IPS-NIHi7 (cell line): ENCODE data around the gene ZNF460.

Experiments
- DNase-seq: peaks from one replicate; pipeline ENCODE4 v3.0.0; 2012; ENCODE audit warnings: mixed read lengths; ENCODE audit errors: extremely low spot score

Gene ZNF460

DNA sequence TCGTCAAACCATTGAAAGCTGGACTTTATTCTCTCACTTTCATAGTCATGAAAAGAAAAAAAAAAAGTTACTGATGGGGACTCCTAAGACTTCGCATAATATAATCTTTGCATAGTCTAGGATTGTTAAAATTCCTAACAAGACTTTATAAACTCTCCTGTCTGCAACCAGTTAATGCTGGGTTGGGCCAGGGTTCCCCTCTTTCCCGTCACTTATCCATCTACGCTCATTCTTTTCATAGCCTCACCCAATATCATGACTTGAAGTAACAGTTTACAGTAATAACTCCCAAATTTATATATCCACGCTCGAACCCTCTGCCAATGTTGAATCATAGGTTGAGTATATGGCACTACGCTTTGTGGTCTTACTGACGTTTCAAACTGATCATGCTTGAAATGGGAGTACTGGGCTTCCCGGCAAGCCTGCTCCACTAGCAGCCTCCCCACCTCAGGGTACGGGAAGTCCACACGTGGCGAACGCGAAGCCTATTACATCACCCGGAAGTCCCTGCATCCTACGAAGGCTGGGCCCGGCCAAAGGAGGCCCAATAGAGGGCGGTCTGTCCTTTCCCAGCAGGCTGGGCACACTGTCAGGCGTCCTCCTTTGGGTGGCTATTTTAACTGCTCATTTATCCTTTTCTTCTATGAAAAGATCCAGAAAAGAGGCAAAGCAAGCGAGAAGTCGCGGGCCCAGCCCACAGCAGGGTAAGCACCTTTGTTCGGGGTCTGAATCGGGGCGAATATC, 694 bp upstream of the ZNF460 start:
- peak; percentile 95 for DNase-seq

DNA sequence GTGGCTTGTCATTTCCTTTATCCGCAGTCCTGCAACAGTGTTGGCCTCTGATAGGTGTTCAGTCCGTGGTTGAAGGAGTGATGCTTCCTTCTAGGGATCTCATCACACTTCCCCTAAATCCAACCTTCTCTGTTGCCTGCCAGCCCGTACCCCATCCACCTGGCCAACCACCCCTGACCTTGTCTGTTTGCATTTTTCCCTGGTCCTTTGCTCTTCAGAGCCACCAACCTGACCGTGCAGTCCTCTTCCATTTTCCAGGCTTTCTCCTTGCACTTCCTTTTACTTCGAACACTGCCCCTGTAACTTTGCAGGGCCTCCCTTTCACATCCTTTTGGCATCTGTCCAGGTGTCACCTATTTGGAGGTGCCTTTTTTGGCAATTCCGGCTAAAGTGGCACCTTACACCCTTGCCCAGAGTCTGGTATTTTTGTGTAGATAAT, 696 bp downstream of the ZNF460 start:
- DNase-seq: no peak

DNA sequence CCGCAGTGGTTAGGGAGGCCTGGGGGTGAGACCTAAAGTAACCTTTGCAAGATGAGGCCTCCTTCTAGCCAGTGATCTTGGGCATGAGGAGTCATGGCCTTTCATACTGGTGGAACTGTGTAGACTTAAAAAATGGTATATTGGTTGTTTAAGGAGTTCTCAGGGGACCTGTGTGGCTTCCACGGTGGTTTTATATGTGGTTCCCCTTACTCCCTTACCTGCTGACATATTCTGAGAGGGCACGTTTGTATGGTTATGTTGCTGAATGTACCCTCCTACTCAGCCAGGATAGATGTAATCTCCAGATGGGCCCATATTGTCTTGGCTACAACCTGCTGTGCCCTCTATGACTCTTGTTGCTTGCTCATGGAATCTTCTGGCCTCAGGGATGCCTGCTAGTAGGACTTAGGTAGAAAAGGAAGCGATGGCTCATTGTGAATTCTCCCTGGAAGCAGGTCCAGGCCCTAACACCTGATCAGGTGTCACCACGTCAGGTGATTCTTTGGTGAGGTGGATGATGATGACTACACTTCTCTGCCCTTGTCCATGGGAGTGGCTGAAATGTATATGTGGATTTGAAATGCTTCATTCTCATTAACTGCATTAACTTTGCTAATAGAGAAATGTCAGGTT, 1.8 kb downstream of the ZNF460 start:
- DNase-seq: no peak

DNA sequence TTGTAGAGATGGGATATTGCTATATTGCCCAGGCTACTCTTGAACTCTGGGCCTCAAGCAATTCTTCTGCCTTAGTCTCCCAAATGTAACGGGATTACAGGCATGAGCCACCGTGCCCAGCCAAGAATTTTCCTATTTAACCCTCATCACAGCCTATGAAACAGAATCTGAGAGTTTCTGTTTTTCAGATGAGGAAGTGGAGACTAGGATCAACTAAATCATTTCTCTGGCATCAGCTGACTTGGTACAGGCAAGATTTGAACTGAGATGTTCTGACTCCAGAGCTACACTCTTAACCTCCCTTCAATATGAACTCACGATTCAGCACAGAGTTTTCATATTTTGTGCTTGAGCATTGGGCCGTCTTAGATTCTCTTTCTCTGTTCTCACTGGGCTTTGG, 8.1 kb downstream of the ZNF460 start:
- no peak for DNase-seq

DNA sequence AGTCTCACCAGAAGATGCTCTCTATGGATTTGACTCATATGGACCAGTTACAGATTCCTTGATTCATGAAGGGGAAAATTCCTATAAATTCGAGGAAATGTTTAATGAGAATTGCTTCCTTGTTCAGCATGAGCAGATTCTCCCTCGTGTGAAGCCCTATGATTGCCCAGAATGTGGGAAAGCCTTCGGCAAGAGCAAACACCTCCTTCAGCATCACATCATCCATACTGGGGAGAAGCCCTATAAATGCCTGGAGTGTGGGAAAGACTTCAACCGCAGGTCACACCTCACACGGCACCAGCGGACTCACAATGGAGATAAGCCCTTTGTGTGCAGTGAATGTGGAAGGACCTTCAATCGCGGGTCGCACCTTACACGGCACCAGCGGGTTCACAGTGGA, 10.7 kb downstream of the ZNF460 start:
- no peak for DNase-seq

DNA sequence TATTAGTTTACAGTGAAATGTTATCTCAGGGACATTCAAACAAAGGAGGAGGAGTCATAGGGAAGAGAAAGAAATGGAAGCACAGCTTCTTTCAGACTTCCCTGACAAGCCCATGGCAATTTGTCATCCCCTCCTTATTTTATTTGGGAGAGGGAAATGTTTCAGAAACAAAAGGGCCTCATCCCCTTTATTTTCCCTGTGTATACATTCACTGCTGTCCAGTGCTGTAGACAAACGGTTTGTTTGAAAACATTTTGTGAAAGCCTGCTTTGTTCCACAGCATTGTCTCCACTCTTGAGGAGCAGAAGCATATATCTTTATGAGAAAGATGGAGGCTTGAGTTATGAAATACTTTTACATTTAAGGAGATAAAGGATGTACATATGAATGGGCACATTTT, 12.3 kb downstream of the ZNF460 start:
- DNase-seq: no peak

DNA sequence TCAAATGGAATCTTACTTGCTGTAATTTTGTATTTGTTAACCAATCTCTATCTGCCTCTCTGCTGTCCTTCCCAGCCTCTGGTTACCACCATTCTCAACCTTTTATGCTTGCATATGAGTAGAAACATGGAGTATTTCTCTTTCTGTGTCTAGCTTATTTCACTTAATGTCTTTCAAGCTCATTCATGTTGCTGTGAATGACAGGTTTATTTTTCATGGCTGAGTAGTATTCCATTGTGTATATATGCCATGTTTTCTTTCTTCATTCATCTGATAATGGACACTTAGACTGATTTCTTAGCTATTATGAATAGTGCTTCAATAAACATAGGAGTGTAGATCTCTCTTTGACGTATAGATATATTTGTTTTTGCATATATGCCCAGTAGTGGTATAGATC, 13.4 kb downstream of the ZNF460 start:
- DNase-seq: no peak

DNA sequence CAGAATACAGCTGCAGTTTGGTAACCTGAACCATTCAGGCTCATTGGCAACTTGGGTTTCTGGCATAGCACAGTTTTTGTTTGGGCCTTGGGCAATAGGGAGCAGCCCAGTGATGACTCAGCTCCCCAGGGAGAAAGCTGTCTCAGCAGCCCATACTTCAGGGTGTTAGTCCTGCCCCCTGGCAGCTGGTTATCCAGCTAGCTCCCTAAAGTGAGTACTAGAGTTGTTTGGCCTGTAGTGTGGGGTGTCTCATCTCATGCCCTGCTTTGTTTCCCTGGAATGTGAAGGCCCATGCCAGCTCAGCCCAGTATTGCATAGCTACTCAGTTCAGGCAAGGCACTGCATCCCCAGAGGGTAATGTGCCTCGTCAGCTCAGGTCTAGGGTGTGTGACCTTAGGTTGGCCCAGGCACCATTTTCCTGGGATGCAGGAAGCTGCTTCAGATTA, 21.8 kb downstream of the ZNF460 start:
- no peak for DNase-seq

DNA sequence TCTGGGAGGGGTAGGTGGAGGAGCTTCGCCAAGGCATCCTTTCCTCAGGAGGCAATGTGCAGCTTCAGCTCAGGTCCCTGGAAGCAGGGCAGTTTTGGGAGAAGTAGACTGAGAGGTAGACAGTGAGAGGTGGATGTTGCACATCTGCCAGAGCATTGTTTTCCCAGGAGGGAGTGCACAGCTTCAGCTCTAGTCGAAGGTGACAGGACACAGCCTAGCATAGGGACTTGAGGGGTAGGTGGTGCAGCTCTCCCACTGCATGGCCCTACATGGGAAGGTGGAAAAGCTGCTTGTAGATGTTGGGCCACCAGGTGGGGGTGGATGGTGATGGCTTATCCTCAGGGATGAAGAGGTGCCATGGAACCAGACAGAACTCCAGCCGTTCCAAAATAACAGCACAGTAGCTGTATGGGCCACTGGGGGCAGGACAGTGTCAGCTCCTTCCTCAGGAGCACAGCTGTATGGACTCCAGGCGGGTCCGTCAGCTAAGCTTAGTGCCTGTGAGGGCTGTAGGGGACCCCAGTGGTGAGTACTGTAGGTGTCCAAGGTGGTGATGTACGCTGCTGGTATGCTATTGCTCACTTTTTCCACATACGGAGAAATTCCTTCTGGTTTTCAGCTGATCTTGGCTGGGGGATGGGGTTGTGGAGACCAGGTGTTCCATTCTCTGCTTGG, 22.6 kb downstream of the ZNF460 start:
- no peak for DNase-seq

DNA sequence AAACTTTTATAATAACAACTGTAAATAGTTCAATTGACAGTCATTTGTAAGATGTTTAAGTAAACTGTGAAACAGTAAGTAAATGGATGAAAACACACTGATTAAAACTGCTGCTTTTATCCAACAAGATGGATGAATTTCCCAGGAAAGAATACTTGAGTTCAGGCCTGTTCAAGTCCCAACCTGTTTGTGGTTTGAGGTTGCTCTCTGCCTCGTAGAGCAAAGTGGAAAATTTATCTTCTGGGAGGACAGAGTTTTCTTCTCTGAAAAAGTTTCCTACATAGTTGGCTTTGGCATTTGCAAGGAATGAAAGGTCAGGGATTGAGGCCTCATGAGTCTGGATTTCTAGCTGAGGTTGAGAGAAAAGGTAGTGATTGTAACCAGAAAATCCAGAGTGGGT, 24.8 kb downstream of the ZNF460 start:
- DNase-seq: no peak

DNA sequence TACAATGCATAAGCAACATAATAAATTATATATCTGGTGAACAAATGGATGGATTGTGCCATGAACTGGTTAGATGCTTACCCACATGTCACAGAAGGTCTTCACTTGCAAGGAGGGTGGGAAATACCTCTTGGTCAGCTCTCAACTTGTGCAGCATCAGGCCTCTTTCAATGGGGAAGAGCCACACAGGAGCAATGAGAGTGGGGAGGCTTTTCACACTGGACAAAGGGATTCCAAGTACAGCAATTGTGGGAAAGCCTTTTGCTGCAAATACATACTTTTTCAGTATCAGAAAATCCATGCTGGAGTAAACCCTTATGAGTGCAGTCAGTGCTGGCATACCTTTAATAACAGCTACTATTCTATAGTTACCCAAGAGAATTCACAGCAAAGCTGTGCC, 28.2 kb downstream of the ZNF460 start:
- DNase-seq: no peak

DNA sequence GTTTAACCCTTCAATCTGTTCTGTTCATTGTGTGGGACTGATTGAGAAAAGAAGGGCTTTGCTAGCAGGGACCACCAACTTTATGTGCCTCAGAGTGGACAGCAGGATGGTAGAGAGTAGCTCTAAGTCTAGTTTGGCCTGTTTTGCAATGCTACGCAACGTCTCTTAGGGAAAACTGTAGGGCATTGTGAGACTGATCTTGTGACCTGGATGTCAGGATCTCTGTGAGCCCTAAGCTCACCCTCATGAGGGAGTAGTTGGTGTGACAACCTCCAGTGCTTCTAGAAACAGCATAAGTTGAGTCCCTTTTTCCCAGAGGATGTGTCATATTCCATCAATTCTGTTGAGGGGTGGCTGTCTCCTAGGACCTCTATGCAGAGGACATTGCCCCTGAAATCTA, 30.5 kb downstream of the ZNF460 start:
- no peak for DNase-seq

DNA sequence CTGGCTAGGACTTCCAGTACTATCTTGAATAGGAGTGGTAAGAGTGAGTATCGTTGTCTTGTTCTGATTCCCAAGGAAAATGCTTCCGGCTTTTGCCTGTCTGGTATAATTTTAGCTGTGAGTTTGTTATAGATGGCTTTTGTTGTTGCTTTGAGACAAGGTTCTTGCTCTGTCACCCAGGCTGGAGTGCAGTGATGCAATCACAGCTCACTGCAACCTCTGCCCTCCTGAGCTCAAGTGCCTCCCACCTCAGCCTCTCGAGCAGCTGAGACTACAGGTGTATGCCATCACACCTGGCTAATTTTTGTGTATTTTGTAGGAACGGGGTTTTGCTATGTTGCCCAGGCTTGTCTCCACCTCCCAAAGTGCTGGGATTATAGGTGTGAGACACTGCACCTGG, 33.9 kb downstream of the ZNF460 start:
- no peak for DNase-seq

DNA sequence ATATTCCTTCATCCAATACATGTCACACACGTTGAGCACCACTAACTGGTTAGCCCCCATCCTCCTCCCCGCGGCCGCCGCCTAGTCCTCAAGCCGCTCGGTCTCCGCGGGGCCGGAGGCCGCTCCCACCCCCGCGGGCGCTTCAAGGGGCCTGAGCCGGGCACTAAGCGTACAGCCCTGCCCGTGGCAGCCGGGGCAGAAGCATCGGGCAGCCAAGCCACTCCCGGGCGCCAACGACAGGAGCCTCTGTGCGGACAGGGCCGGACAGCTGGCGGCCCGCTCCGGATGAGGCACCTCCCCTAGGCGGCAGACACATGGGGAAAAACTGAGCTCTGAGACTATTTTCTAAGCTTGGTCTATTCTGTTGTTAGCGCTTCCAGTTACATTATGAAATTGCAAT, 37.2 kb downstream of the ZNF460 start:
- DNase-seq: peak; percentile 41

DNA sequence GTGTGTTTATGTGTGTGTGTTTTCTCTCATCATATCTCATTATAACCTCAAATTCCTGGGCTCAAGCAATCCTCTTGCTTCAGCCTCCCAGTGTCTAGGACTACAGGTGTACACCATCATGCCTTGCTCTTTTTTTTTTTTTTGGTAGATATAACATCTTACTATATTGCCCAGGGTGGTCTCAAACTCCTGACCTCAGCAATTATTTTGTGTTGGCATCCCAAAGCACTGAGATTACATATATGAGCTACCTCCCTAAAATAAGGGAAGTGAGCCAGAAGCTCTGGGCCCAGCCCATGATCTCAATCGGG, 39.5 kb downstream of the ZNF460 start:
- no peak for DNase-seq

DNA sequence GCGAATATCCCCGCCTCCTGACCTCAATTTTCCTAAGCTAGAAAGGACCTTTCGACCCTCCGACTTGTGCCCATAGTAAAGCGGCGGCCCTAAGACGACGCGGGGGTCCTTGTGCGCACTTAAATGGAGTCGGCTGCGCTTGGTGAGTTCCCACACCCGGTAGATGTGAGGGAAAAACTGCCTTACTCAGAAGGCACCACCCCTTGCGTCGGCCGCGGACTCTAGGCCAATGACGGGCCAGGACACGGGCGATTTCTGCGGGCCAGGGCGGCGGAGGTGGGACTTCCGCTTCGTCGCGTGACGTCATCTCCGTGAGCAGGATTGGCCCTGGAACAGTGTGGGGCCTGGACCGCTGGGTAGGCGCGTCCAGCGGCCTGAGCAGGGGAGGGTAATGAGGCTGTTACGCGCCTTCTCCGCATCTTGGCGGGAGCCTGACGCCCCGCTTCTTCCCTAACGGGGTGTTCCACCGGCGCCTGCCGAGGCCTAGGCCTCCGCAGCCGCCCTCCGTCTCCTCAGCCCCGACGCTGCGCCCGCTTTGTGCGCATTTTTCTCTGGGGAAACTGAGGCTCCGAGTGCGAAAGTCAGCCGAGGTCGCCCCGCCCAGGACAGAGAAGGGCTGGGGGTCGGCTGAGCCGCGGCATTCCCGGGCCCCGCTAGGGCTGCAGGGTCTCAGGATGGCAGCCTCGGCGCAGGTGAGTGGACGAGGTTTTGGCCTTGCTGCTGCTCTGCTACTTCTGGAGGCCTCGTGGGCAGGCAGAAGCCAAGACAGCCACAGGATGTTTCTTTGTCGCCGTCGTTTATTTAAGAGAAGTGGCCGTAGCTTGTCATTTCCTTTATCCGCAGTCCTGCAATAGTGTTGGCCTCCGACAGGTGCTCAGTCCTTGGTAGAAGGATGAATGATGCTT, 40.1 kb downstream of the ZNF460 start, which contains the start of gene ZNF543:
Gene ZNF543, plus strand, starts transcription at position 293 of the 905 bp plus-strand sequence. Its CDS starts 382 bp downstream, at position 675.
- peak; percentile 100 for DNase-seq

DNA sequence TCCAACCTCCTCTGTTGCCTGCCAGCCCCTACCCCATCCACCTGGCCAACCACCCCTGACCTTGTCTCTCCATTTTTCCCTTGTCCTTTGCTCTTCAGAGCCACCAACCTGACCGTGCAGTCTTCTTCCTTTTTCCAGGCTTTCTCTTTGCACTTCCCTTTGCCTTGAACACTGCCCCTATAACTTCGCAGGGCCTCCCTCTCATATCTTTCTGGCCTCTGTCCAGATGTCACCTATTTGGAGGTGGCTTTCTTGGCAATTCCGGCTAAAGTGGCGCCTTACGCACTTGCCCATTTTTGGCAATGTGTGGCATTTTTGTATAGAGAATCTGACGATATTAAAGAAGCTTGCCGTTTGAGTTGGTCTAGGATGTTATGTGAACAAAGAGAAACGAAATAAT, 40.8 kb downstream of the ZNF460 start:
- DNase-seq: no peak

DNA sequence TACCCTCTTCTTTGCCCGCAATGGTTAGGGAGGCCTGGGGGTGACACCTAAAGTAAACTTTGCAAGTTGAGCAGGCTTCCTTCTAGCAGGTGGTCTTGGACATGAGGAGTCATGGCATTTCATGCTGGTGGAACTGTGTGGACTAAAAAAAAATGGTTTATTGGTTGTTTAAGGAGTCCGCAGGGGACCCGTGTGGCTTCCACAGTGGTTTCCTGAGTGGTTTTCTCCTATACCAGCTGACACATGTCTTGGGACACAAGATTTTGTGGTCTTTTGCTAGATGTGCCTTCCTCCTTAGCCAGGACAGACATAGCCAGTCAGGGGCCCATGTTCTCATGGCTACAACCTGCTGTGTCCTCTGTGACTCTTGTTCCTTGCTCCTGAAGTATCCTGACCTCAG, 41.5 kb downstream of the ZNF460 start:
- no peak for DNase-seq

DNA sequence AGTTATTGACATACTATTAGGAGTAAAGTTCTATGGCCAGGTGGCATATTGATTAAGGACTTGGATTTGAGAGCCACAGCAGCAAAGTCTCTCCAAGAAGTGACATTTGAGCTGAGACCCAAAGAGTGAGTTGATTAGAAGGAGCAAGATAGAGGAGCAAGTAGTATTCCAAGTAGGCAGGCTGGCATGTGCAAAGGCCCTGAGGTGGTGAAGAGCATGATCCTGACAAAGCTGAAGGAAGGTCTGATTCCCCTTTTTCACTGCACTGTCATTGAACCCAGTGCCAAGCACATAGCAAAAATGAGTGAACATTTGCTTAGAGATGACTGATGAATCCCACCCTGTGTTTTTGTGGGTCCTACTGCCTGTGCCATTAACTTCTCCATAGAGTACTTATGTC, 44.7 kb downstream of the ZNF460 start:
- DNase-seq: no peak

DNA sequence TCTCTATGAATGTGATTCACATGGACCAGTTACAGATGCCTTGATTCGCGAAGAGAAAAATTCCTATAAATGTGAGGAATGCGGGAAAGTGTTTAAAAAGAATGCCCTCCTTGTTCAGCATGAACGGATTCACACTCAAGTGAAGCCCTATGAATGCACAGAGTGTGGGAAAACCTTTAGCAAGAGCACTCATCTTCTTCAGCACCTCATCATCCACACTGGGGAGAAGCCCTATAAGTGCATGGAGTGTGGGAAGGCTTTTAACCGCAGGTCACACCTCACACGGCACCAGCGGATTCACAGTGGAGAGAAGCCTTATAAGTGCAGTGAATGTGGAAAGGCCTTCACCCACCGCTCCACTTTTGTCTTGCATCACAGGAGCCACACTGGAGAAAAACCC, 47.7 kb downstream of the ZNF460 start:
- DNase-seq: no peak

DNA sequence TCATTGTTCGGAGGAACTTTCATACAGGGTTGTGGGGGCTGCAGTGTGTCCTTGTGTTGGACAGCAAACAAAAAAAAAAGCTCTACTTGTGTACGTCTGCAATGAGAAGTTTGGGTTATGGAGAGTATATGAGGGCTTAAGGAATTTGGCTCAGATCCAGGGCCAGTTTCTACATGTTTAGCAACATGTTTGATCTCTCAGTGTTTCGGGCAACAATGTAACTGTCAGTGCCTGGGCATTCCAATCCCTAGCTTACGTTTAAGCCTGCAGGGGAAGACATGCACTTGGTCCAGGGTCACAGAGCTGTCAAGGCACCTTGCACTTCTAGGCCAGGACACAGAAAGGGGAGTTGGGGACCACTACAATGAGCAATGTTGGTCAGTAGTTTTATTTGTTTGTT, 53.9 kb downstream of the ZNF460 start:
- no peak for DNase-seq

DNA sequence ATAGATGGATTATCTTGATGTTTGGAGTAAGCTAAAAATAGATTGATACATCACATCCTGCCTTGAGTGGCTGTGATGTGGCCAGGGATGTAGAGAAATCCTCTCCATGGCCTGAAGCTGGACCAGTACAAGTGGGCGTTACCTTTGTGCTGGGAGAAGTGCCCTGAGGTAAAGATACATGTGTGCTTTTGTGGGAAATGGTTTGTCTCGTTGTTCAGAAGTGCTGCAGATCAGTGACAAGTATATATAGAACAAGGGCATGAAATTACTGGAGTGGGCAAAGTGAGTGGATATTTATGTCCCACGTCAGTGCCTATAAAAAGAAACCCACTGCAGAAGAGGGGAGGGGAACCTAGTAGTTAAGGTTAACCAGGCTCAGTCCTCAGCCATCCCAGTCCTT, 58.6 kb downstream of the ZNF460 start:
- no peak for DNase-seq
